Loucy (cell line): Measurements from ENCODE around the gene PACRG.

Experiments
- CTCF ChIP-seq: fragments of 200-600 bp; sonication (generic); conservative IDR thresholded peaks from 2 replicates; pipeline ENCODE4 v1.5.1; 2014; ENCODE audit warnings: mild to moderate bottlenecking, antibody characterized with exemption, low read length
- EZH2phosphoT487 ChIP-seq: fragments of 200-600 bp; IDR thresholded peaks from 2 replicates; pipeline ENCODE4 v1.6.1; 2018; ENCODE audit warnings: antibody characterized with exemption, mild to moderate bottlenecking, moderate library complexity, borderline replicate concordance

GRCh38 chr6:163313981-163314380, 586.2 kb downstream of the PACRG start:
- no peak for TF ChIP-seq CTCF
- no peak for TF ChIP-seq EZH2phosphoT487
